Cardiac septum (tissue), 1 donor: ENCODE results near the gene FANCB. TPM values are rescaled to one million over a fixed set of nuclear protein-coding genes. Genes with fewer than 3 reads are reported as not detected.

Source experiments
- DNase-seq: peaks from one replicate; pipeline ENCODE4 v3.0.0-alpha.2; 2020; ENCODE audit warnings: low spot score
- intact Hi-C: fragments of 100-400 bp; cut with DNase I; formaldehyde crosslinking; loops from one replicate; pipeline ENCODE4 v1.14.0; 2022
- total RNA-seq: library from RNA; stranded (reverse); fragmentation: NEBNext Ultra II Directional; extraction: Animal tissue kit (Norgen Biotek cat#: 25700); gene quantifications from one replicate; pipeline ENCODE4 v1.2.1, GENCODE V29; 2021
- donor health status: DM: no; HTN: no; CAD: no.

The FANCB gene
- total RNA-seq, 1 donor from 2014 or later = 0.46 TPM

GRCh38 chrX:14851526-14851925 is 21.3 kb downstream of the FANCB start:
- DNase-seq = no peak
- intact Hi-C loops = no loop called here

DNA sequence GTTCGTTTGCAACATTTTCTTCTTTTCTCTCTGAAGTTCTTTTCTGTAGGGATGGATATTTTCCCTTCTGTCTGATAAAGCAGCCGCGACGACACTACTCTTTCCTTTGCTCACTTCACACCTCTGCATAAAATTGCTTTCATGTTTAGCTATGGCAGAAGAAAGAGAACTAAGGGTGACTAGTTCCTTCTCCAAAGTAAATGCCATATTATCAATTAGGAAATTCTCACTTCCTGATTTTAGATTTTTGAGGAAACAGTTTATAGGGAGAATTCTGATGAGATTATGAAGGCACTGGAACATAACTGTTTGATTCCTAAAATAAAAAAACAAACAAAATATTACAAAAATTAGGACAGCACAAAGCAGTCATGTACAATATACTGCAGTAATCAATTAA is 29.2 kb downstream of the FANCB start:
- intact Hi-C loops = no loop called here
- DNase-seq = no peak

- no peak for DNase-seq
- intact Hi-C loops = no loop called here
Measured at GRCh38 chrX:14837155-14837554, 35.7 kb downstream of the FANCB start.

DNA sequence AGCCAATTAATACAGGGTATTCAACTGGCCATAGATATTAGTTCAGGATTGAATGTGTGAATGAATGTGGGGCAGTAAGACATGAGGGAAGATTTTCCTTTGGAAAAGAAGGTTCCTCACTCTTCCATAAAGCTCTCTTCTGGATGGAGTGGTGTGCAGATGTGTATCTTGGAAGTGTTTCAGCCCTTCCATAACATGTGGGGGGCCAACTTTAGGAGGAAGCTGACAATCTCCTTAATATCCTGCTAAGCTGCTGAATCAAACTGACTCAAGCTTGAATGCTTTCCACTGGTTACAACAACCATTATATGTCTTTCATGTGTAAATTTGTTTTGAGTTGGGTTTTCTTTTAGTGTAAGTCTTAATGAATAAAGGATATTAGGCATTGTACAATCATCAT is 40.3 kb downstream of the FANCB start:
- intact Hi-C loops = no loop called here
- no peak for DNase-seq

GRCh38 chrX:14832151-14832550 is 40.7 kb downstream of the FANCB start:
- intact Hi-C loops = no loop called here
- no peak for DNase-seq

GRCh38 chrX:14829643-14830042 is 43.2 kb downstream of the FANCB start:
- intact Hi-C loops = no loop called here
- no peak for DNase-seq

- intact Hi-C loops = no loop called here
- DNase-seq = no peak
Measured at GRCh38 chrX:14826319-14826718, 46.5 kb downstream of the FANCB start.

DNA sequence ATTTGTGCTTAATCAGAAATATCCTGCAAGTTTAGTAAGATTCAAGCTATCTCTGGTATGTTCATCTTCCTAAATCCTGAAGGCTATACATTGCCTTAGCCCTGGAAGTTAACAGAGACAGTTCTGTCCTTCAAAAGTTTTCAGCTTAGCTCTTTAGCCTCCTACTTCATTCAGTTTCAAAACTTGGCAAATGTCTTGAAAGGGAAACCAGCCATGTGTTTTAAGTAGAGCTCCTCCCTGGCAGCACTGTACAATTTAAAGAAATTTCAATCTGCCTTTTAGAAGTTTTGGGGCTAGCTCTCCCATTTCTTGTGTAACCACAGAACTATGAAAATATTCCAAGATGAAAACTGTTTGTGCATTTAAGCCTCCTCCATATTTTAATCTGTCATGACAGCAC is 47.0 kb downstream of the FANCB start:
- no peak for DNase-seq
- intact Hi-C loops = no loop called here

DNA sequence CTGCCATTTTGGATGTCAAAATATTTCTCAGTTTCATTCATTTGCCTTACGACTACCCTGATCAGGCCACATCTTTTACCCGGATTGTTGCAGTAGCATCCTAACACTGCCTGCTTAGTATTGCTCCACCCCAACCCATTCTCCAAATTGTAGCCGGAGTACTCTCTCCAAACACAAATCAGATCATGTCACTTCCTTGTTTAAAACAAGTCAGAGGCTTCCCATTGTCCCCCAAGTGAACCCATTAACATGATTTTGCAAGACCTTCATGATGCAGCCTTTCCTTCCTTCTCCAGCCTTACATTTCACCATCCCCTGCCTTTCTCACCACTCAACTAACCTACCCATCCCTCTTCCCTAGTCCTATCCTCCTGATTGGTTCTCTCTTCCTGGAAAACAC is 53.1 kb downstream of the FANCB start:
- intact Hi-C loops = no loop called here
- no peak for DNase-seq

DNA sequence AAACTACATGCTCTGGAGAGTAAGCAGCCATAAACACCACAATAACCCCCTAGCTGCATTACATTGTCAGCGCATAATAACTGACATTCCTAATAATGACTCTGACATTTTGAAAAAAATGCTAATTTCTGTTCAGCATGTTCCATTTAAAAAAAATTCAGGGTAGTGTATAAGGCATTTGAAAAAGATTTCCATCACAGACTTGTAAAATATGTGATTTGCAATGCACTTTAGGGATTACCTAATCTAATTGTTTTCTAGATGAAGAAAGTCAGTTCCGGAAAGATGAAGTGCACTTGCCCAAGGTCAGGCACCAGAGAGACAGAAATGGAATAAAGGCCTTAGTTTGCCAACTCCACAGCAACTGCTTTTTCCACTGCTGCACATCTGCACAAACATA is 55.3 kb downstream of the FANCB start:
- no peak for DNase-seq
- intact Hi-C loops = no loop called here

DNA sequence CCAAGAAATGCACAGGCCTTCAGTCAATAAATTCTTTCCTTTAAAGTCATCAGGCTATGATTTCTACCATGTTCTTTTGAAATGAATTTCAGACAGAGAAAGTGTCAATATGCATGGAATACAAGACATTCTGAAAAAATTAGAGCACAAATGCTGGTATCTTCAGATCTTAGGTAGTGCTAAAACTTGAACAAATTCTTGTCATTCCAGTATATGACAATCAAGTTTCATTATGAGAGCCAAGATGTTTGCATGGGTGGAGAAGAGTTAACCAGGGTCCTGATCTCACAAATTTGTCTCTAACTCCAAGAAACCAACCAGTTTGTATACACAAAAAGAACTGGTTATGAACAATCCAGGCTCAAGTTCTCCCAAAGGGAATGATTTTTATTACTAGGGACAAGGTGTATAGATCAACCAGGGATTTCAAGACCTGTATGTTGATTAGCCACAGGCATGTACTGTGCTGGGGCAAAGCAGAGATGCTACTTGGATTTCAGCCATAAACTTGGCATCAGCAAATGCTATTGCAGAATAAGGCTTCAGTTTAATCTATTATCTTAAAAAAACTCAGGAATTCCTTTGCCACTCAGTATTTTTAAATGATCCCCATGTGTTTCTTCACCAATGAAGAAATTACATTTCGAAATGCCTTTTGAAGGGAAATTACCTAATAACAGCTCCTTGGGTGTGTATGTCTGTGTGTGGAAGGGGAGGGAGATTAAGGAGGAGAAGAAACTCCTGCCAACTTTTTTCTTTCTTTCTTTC is 69.7 kb downstream of the FANCB start:
- intact Hi-C loops = no loop called here
- no peak for DNase-seq

DNA sequence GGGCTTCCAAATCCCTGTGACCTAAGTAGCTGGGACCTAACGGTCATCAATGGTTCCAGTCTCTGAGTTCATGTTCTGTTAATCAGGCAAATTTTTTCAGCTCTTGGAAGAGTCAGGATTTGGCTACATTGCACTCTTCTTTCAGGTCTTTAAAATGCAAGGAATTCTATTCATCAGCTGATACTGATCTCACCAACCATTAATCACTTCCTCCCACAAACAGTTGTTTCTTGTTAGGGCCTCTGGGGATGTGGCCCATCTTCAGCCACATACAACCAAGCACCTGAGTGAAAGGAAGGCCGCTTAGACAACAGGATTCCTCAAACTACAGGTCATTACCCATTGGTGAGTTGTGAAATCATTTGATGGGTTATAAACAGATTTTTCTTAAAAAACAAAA is 71.7 kb downstream of the FANCB start:
- intact Hi-C loops = no loop called here
- no peak for DNase-seq

DNA sequence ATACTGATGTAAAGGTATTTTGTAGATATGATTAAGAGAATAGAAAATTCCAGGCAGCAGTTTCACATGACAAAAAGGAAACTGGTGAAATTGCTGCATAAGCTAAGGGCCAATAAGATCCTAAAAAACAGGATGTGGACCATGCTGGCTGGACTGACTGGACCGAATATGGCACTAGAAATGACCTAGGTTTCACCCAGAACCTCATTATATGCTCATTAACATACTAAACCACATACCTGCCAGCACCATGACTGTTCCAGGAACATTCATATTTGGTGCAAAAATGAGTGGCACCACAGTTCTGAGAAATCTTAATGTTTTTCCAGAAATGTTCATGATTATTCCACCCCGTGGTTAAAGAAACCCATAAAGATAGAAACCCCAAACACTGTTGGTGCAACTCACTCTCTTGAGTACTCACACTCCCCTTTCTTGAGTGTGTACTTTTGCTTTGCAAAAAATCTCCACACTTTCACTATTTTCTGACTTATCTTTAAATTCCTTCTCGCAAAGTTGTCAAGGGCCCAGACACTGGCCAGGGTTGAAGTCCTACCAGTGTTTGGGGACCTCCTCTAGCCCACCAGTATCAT is 74.0 kb downstream of the FANCB start:
- intact Hi-C loops = no loop called here
- no peak for DNase-seq

Other genes starting within 250 kb of the FANCB start
- gene MOSPD2, start 352 bp upstream of the FANCB start, total RNA-seq = 5.5 TPM